ENCODE data around the gene PTPRE. TPM values are rescaled to one million over a fixed set of nuclear protein-coding genes. Genes with fewer than 3 reads are reported as not detected.

PTPRE gene
- total RNA-seq, 6 donors from 2014 or later, result 49.9 to 89.2 (median 64.2) TPM

DNA sequence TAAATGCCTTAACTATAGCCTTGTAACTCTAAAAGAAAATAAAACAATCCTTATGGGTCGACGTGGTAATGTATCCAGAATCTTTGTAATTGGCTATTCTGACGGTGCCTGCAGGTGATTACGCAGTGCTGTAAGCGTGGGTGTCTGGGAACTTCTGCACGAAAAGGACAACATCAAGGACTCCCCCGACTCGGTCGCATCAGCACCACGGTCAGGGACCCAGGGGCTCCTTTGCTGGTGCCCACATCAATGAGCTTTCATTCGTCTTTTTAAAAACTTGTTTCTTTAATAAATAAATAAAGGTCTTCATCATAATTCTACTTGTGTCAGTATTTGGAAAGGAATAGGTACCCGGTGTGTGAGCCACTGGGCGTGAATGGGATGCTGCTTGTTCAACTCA is 206.1 kb downstream of the PTPRE start:
- Histone ChIP-seq H3K36me3 (no peaks in the 10 kb centered on the region), H3K4me1 (no peaks in the 10 kb centered on the region), H3K27ac (no peak overlapping the region), H3K9me3 (no peaks in the 10 kb centered on the region), H3K27me3 (no peaks in the 10 kb centered on the region), H3K4me3 (no peak overlapping the region)
- TF ChIP-seq EP300 (IDR thresholded peaks at IDR 0.05) (no peak), POLR2AphosphoS5 (IDR thresholded peaks at IDR 0.05) (no peak), POLR2A (IDR thresholded peaks at IDR 0.05) (no peak)
- TF ChIP-seq, protein P1, sequence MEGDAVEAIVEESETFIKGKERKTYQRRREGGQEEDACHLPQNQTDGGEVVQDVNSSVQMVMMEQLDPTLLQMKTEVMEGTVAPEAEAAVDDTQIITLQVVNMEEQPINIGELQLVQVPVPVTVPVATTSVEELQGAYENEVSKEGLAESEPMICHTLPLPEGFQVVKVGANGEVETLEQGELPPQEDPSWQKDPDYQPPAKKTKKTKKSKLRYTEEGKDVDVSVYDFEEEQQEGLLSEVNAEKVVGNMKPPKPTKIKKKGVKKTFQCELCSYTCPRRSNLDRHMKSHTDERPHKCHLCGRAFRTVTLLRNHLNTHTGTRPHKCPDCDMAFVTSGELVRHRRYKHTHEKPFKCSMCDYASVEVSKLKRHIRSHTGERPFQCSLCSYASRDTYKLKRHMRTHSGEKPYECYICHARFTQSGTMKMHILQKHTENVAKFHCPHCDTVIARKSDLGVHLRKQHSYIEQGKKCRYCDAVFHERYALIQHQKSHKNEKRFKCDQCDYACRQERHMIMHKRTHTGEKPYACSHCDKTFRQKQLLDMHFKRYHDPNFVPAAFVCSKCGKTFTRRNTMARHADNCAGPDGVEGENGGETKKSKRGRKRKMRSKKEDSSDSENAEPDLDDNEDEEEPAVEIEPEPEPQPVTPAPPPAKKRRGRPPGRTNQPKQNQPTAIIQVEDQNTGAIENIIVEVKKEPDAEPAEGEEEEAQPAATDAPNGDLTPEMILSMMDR (IDR thresholded peaks at IDR 0.05), result no peak
- ATAC-seq (ENCODE audit: low FRiP score in 2 of 2) (no peak), DNase-seq (no peak)
- WGBS, 2 donors, result 94 to 96% methylated on average over 13 of the region's 13 CpGs

DNA sequence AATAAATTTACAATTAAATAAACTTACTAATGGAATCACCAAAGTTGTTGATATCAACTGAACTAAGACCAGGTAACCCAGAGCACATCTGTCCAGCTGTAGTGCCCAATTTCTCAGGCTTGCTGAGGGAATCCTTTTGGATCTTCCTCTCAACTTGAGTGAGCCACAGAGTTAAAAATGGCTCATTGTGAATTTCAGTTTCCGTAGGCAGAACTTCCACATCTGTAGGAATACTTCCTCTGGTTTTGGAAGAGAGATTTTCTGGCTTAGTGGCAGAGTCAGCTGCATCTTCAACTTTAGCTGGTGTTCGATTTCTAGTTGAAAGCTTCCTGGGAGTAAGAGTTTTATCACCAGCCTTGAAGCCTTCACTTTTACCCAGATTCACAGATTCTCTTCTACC is 208.0 kb downstream of the PTPRE start:
- Histone ChIP-seq H3K4me3 (no peak overlapping the region), H3K27me3 (no peaks in the 10 kb centered on the region), H3K9me3 (no peaks in the 10 kb centered on the region), H3K4me1 (no peaks in the 10 kb centered on the region), H3K27ac (no peak overlapping the region), H3K36me3 (no peaks in the 10 kb centered on the region)
- ATAC-seq (ENCODE audit: low FRiP score in 2 of 2) (no peak), DNase-seq (no peak)
- 88 to 96% methylated on average over 2 of the region's 2 CpGs for WGBS, 2 donors
- TF ChIP-seq, protein P1 (IDR thresholded peaks at IDR 0.05), result no peak
- no peak for TF ChIP-seq POLR2AphosphoS5 (IDR thresholded peaks at IDR 0.05)
- no peak for TF ChIP-seq EP300 (IDR thresholded peaks at IDR 0.05)
- TF ChIP-seq POLR2A (IDR thresholded peaks at IDR 0.05), result no peak

DNA sequence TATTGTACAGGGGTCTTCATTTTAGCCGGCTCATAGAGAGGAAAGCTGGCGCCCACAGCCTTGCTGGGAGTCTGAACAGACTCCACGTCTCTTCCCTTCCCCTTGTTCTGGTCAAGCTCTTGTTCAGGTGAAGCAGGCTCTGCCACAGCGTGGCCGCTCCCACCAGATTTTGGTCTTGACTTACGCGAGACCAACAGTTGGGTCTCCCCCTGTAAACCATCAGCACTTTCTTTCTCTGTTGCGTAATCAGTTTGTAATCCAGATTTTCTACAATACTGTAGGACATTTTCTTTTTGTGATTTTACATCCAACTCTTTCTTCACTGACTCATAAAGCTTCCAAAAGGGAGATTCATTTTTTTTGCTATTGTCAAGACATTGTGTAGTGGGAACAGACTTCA is 208.5 kb downstream of the PTPRE start:
- ATAC-seq (ENCODE audit: low FRiP score in 2 of 2) (no peak), DNase-seq (no peak)
- no peaks in the 10 kb centered on the region for H3K36me3 ChIP-seq
- WGBS, 2 donors, result 95 to 97% methylated on average over 8 of the region's 8 CpGs
- H3K27ac ChIP-seq, result no peak overlapping the region
- no peaks in the 10 kb centered on the region for H3K4me1 ChIP-seq
- no peaks in the 10 kb centered on the region for H3K9me3 ChIP-seq
- TF ChIP-seq POLR2AphosphoS5 (IDR thresholded peaks at IDR 0.05), result no peak
- TF ChIP-seq EP300 (IDR thresholded peaks at IDR 0.05), result no peak
- no peak for TF ChIP-seq POLR2A (IDR thresholded peaks at IDR 0.05)
- TF ChIP-seq, protein P1 (IDR thresholded peaks at IDR 0.05), result no peak
- H3K27me3 ChIP-seq, result no peaks in the 10 kb centered on the region
- no peak overlapping the region for H3K4me3 ChIP-seq

DNA sequence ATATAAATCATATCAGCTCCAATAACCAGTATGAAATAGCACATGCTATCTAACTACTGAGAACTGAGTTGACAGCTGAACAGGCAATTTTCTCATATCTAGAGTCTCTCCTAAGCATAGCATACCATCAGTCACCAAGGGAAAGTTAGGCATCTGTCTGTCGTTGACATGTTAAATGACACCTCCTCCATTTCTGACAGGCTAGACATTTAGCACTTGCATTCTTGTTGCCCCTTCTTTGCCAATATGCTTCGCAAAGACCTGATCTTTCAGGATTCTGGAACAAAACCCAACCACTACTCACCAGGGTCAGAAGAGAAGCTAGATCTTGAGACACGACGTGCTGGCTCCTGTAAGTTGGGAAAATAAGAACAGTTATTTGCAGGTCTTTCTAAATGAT is 209.3 kb downstream of the PTPRE start:
- Histone ChIP-seq H3K27me3 (no peaks in the 10 kb centered on the region), H3K9me3 (no peaks in the 10 kb centered on the region), H3K27ac (no peak overlapping the region), H3K36me3 (no peaks in the 10 kb centered on the region), H3K4me3 (no peak overlapping the region), H3K4me1 (no peaks in the 10 kb centered on the region)
- no peak for TF ChIP-seq EP300 (IDR thresholded peaks at IDR 0.05)
- no peak for TF ChIP-seq POLR2AphosphoS5 (IDR thresholded peaks at IDR 0.05)
- TF ChIP-seq POLR2A (IDR thresholded peaks at IDR 0.05), result no peak
- TF ChIP-seq, protein P1 (IDR thresholded peaks at IDR 0.05), result no peak
- no peak for ATAC-seq (ENCODE audit: low FRiP score in 2 of 2)
- no peak for DNase-seq
- WGBS, 2 donors, result 85 to 95% methylated on average over 4 of the region's 4 CpGs

DNA sequence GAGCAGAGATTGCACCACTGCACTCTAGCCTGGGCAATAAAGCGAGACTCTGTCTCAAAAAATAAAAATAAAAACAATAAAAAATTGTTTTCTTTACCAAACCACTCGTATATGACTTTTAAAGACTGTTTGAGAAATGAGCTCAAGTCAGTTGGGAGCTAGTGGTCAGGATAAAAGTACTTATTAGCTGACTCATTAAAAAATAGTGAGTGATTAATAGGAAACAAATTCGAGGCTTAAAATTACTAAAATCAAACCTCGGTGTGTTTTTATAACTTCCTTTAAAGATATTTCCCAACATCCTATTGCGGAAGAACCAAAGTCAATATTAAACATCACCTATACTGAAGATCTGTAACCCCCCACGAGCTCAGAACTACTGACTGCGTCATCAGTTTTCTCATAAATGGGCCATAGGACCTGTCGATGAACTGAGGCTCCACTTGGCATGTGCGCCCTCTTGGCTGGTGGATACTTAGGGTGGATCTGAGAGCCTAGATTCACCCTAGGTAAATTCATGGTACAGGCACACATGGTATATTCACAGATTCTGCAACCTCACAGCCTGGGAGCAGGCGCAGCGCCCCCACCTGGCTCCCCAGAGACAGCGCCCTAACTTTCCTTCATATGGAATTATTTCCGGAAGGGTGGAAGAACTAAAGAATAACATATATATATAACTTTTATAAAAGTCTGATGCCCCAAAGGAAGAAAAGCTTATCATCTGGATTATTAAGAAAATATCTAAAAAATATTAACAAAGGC is 210.1 kb downstream of the PTPRE start:
- 85 to 90% methylated on average over 13 of the region's 13 CpGs for WGBS, 2 donors

More for the DNA sequence above, 210.1 kb downstream of the PTPRE start:
- DNase-seq (peak in 1 of 2 donors; percentile 10), ATAC-seq (ENCODE audit: low FRiP score in 2 of 2) (no peak)
- no peaks in the 10 kb centered on the region for H3K27me3 ChIP-seq
- H3K36me3 ChIP-seq, result no peaks in the 10 kb centered on the region
- no peaks in the 10 kb centered on the region for H3K9me3 ChIP-seq
- no peak overlapping the region for H3K27ac ChIP-seq
- no peak overlapping the region for H3K4me3 ChIP-seq
- TF ChIP-seq, protein P1 (IDR thresholded peaks at IDR 0.05), result no peak
- TF ChIP-seq POLR2A (IDR thresholded peaks at IDR 0.05), result no peak
- TF ChIP-seq POLR2AphosphoS5 (IDR thresholded peaks at IDR 0.05), result no peak
- no peak for TF ChIP-seq EP300 (IDR thresholded peaks at IDR 0.05)
- no peaks in the 10 kb centered on the region for H3K4me1 ChIP-seq

Data from upper lobe of left lung (tissue), 6 donors.